Measurements from ENCODE around the gene SLC12A1.
A peak's percentile ranks its signal among the peaks of the same experiment; 100 is the strongest.

Gene SLC12A1

GRCh38 chr15:48283396-48284145 is 77.5 kb downstream of the SLC12A1 start:
- Histone ChIP-seq H3K27ac (ENCODE audit: low read length) (no peak overlapping the region), H3K9me3 (ENCODE audit: insufficient read depth, low read length, severe bottlenecking) (no peaks in the 10 kb centered on the region), H3K9ac (ENCODE audit: low read depth, low read length) (no peak overlapping the region), H3K4me1 (ENCODE audit: insufficient read depth, low read length) (no peaks in the 10 kb centered on the region), H3K4me2 (ENCODE audit: insufficient read depth, low read length) (no peak overlapping the region), H3K79me2 (ENCODE audit: insufficient read depth, low read length) (no peaks in the 10 kb centered on the region), H4K20me1 (ENCODE audit: insufficient read depth, low read length) (no peaks in the 10 kb centered on the region), H3K27me3 (ENCODE audit: insufficient read depth, low read length, poor library complexity) (peaks cover 10% of the 10 kb centered on the region), H3K36me3 (ENCODE audit: insufficient read depth, low read length) (no peaks in the 10 kb centered on the region), H3K4me3 (ENCODE audit: low read depth in 1 of 2, low read length in 2 of 2) (no peak overlapping the region), H2AFZ (ENCODE audit: low read depth, low read length) (no peak overlapping the region)
- DNase-seq (no peak), ATAC-seq (ENCODE audit: insufficient read depth, low read depth) (no peak)
- no peak for TF ChIP-seq EZH2 (IDR thresholded peaks at IDR 0.05; ENCODE audit: borderline replicate concordance, low read depth, low read length, severe bottlenecking)
- TF ChIP-seq CTCF (IDR thresholded peaks at IDR 0.05; ENCODE audit: borderline replicate concordance, extremely low read depth, low read length, poor library complexity, severe bottlenecking) = no peak

GRCh38 chr15:48285329-48286214 is 79.5 kb downstream of the SLC12A1 start:
- no peak overlapping the region for H3K9ac ChIP-seq (ENCODE audit: low read depth, low read length)
- H3K4me3 ChIP-seq (ENCODE audit: low read depth in 1 of 2, low read length in 2 of 2) = no peak overlapping the region
- H3K27me3 ChIP-seq (ENCODE audit: insufficient read depth, low read length, poor library complexity) = peaks cover 10% of the 10 kb centered on the region
- no peaks in the 10 kb centered on the region for H3K36me3 ChIP-seq (ENCODE audit: insufficient read depth, low read length)
- no peak for TF ChIP-seq EZH2 (IDR thresholded peaks at IDR 0.05; ENCODE audit: borderline replicate concordance, low read depth, low read length, severe bottlenecking)
- TF ChIP-seq CTCF (IDR thresholded peaks at IDR 0.05; ENCODE audit: borderline replicate concordance, extremely low read depth, low read length, poor library complexity, severe bottlenecking) = peak; percentile 77
- H3K79me2 ChIP-seq (ENCODE audit: insufficient read depth, low read length) = no peaks in the 10 kb centered on the region
- H3K4me2 ChIP-seq (ENCODE audit: insufficient read depth, low read length) = no peak overlapping the region
- DNase-seq (peak; percentile 40), ATAC-seq (ENCODE audit: insufficient read depth, low read depth) (peak; percentile 58)
- no peak overlapping the region for H3K27ac ChIP-seq (ENCODE audit: low read length)
- H3K4me1 ChIP-seq (ENCODE audit: insufficient read depth, low read length) = no peaks in the 10 kb centered on the region
- H3K9me3 ChIP-seq (ENCODE audit: insufficient read depth, low read length, severe bottlenecking) = no peaks in the 10 kb centered on the region
- peak overlapping the region; percentile 51 for H2AFZ ChIP-seq (ENCODE audit: low read depth, low read length)
- no peaks in the 10 kb centered on the region for H4K20me1 ChIP-seq (ENCODE audit: insufficient read depth, low read length)

- Histone ChIP-seq H3K36me3 (ENCODE audit: insufficient read depth, low read length) (no peaks in the 10 kb centered on the region), H3K9me3 (ENCODE audit: insufficient read depth, low read length, severe bottlenecking) (no peaks in the 10 kb centered on the region), H3K27ac (ENCODE audit: low read length) (no peak overlapping the region), H3K4me3 (ENCODE audit: low read depth in 1 of 2, low read length in 2 of 2) (no peak overlapping the region), H2AFZ (ENCODE audit: low read depth, low read length) (no peak overlapping the region), H3K9ac (ENCODE audit: low read depth, low read length) (no peak overlapping the region), H3K4me1 (ENCODE audit: insufficient read depth, low read length) (no peaks in the 10 kb centered on the region), H4K20me1 (ENCODE audit: insufficient read depth, low read length) (no peaks in the 10 kb centered on the region), H3K27me3 (ENCODE audit: insufficient read depth, low read length, poor library complexity) (peaks cover 5% of the 10 kb centered on the region), H3K4me2 (ENCODE audit: insufficient read depth, low read length) (no peak overlapping the region), H3K79me2 (ENCODE audit: insufficient read depth, low read length) (no peaks in the 10 kb centered on the region)
- TF ChIP-seq EZH2 (IDR thresholded peaks at IDR 0.05; ENCODE audit: borderline replicate concordance, low read depth, low read length, severe bottlenecking) = no peak
- no peak for TF ChIP-seq CTCF (IDR thresholded peaks at IDR 0.05; ENCODE audit: borderline replicate concordance, extremely low read depth, low read length, poor library complexity, severe bottlenecking)
- DNase-seq (no peak), ATAC-seq (ENCODE audit: insufficient read depth, low read depth) (no peak)
Observed at GRCh38 chr15:48289628-48290027, 83.5 kb downstream of the SLC12A1 start.
